ENCODE results near the gene MICALL2. TPM values are rescaled to one million over a fixed set of nuclear protein-coding genes. Genes with fewer than 3 reads are reported as not detected.

The MICALL2 gene
- total RNA-seq, 1 donor from 2014 or later: 2.2 TPM

DNA sequence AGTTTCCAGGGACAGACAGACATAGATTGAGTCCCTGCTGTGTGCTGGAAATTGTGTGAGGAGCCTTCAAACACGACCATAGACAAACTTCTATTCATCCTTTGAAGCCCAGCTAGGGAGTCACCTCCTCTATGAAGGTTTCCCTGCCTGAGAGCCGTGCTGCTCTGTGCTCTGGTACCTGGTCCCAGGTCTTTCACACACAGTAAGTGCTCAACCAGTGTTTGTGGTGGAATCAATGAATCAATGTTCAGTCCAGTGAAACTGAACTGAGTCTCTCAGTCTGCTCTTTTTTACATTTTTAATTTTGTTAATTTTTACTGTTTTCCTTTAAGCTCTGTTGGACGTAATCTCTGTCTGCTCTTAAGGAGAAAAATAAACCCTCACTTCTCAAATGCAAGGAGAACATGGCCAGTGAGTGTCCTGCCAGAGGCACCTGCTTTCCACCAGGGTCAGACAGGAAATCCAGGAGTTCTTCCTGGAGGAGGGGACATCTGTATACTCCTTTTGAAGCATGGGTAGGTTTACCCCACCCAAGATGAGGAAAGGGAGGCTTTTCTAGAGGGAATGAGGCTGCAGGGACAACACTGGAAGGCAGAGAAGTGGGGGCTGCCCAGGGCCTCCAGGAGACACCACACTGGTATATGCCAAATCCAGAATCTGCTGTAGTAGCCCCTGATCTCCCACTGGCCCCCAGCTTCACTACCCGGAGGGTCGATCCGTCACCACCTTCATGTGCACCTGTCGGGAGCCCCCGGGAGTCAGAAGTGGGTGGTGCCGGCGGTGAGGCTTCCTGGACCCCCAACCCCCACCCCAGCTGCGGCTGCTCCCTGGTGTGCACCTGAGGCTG, 56.3 kb downstream of the MICALL2 start:
- Mint-ChIP-seq H3K27me3 (ENCODE audit: insufficient read depth) (peaks cover 29% of the 10 kb centered on the region), H3K4me1 (ENCODE audit: low read depth) (peaks cover 6% of the 10 kb centered on the region), H3K27ac (no peak overlapping the region), H3K9me3 (no peaks in the 10 kb centered on the region), H3K36me3 (ENCODE audit: low read depth) (no peaks in the 10 kb centered on the region), H3K4me3 (no peak overlapping the region)
- intact Hi-C loops (cut with micrococcal nuclease): no loop called here
- DNase-seq (ENCODE audit: low spot score): no peak

GRCh38 chr7:1402110-1402790, 57.0 kb downstream of the MICALL2 start:
- intact Hi-C loops (cut with micrococcal nuclease): no loop called here
- DNase-seq (ENCODE audit: low spot score): no peak
- Mint-ChIP-seq H3K9me3 (no peaks in the 10 kb centered on the region), H3K27me3 (ENCODE audit: insufficient read depth) (peaks cover 31% of the 10 kb centered on the region), H3K36me3 (ENCODE audit: low read depth) (no peaks in the 10 kb centered on the region), H3K27ac (no peak overlapping the region), H3K4me3 (no peak overlapping the region), H3K4me1 (ENCODE audit: low read depth) (peaks cover 6% of the 10 kb centered on the region)

- Mint-ChIP-seq H3K4me3 (no peak overlapping the region), H3K36me3 (ENCODE audit: low read depth) (no peaks in the 10 kb centered on the region), H3K9me3 (peaks cover 3% of the 10 kb centered on the region), H3K4me1 (ENCODE audit: low read depth) (peaks cover 6% of the 10 kb centered on the region), H3K27me3 (ENCODE audit: insufficient read depth) (peaks cover 31% of the 10 kb centered on the region), H3K27ac (no peak overlapping the region)
- intact Hi-C loops (cut with micrococcal nuclease): no loop called here
- no peak for DNase-seq (ENCODE audit: low spot score)
Measured at GRCh38 chr7:1401011-1401410, 58.3 kb downstream of the MICALL2 start.

- H3K36me3 Mint-ChIP-seq (ENCODE audit: low read depth): no peaks in the 10 kb centered on the region
- intact Hi-C loops (cut with micrococcal nuclease): no loop called here
- H3K4me1 Mint-ChIP-seq (ENCODE audit: low read depth): peaks cover 6% of the 10 kb centered on the region
- no peak for DNase-seq (ENCODE audit: low spot score)
- H3K27ac Mint-ChIP-seq: no peak overlapping the region
- no peak overlapping the region for H3K4me3 Mint-ChIP-seq
- H3K9me3 Mint-ChIP-seq: peaks cover 4% of the 10 kb centered on the region
- peaks cover 31% of the 10 kb centered on the region for H3K27me3 Mint-ChIP-seq (ENCODE audit: insufficient read depth)
Measured at GRCh38 chr7:1400371-1400770, 58.9 kb downstream of the MICALL2 start.

DNA sequence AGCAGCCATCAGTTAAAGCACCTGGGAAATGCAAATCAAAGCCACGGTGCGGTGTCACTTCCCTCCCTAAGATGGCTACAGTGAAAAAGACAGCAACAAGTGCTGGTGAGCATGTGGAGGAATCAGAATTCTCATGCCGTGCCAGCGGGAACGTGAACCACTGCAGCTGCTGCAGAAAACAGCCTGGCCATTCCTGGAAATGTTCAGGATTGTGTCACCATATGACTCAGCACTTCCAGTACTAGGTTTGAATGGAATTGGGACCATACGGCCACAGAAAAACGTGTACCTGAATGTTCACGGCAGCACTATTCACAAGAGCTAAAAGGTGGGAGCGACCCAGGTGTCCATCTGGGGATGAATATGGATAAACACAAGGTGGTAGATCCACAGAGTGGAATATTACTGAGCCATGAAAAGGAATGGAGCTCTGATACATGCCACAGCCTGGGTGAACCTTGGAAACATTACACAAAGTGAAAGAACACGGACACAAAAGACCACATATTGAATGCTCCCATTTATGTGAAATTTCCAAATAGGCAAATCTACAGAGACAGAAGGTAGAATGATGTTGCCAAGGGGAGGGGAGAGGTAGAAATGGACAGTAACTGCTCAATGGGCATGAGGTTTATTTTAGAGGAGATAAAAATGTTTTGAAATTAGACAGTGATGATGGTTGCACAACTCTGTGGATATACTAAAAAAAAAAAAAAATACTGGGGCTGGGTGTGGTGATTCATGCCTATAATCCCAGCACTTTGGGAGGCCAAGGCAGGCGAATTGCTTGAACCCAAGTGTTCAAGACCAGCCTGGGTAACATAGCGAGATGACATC, 61.6 kb downstream of the MICALL2 start:
- Mint-ChIP-seq H3K27me3 (ENCODE audit: insufficient read depth) (peaks cover 14% of the 10 kb centered on the region), H3K36me3 (ENCODE audit: low read depth) (no peaks in the 10 kb centered on the region)

DNA sequence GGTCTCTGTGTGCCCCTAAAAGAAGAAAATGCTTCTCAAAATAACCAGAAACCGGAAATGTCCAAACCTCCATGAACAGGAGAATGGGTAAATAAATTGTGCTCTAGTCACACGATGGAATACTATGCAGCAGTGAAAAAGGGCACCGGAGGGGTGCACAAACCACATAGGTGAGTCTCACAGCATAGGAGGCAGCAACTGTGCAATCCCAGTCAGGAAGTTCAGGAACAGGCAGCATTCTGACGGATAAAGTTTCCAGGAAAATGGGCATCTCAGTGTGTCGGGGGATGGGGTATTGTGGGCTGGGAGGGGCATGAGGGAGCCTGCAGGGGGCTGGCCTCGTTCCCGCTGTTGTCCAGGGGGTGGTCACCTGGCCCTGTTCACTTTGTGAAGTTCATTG, 63.1 kb downstream of the MICALL2 start:
- DNase-seq (ENCODE audit: low spot score): no peak
- H3K4me3 Mint-ChIP-seq: no peak overlapping the region
- H3K27ac Mint-ChIP-seq: no peak overlapping the region
- peaks cover 7% of the 10 kb centered on the region for H3K9me3 Mint-ChIP-seq
- no peaks in the 10 kb centered on the region for H3K36me3 Mint-ChIP-seq (ENCODE audit: low read depth)
- intact Hi-C loops (cut with micrococcal nuclease): no loop called here
- H3K27me3 Mint-ChIP-seq (ENCODE audit: insufficient read depth): peaks cover 9% of the 10 kb centered on the region
- H3K4me1 Mint-ChIP-seq (ENCODE audit: low read depth): no peaks in the 10 kb centered on the region

More for the DNA sequence above, 61.6 kb downstream of the MICALL2 start:
- intact Hi-C loops (cut with micrococcal nuclease): no loop called here
- Mint-ChIP-seq H3K9me3 (peaks cover 4% of the 10 kb centered on the region), H3K27ac (no peak overlapping the region), H3K4me3 (no peak overlapping the region), H3K4me1 (ENCODE audit: low read depth) (no peaks in the 10 kb centered on the region)
- DNase-seq (ENCODE audit: low spot score): no peak

GRCh38 chr7:1395211-1396070, 63.8 kb downstream of the MICALL2 start:
- intact Hi-C loops (cut with micrococcal nuclease): no loop called here
- DNase-seq (ENCODE audit: low spot score): no peak
- no peak overlapping the region for H3K27ac Mint-ChIP-seq
- no peaks in the 10 kb centered on the region for H3K36me3 Mint-ChIP-seq (ENCODE audit: low read depth)
- H3K4me3 Mint-ChIP-seq: no peak overlapping the region
- peaks cover 4% of the 10 kb centered on the region for H3K27me3 Mint-ChIP-seq (ENCODE audit: insufficient read depth)
- H3K9me3 Mint-ChIP-seq: peaks cover 7% of the 10 kb centered on the region
- no peaks in the 10 kb centered on the region for H3K4me1 Mint-ChIP-seq (ENCODE audit: low read depth)

DNA sequence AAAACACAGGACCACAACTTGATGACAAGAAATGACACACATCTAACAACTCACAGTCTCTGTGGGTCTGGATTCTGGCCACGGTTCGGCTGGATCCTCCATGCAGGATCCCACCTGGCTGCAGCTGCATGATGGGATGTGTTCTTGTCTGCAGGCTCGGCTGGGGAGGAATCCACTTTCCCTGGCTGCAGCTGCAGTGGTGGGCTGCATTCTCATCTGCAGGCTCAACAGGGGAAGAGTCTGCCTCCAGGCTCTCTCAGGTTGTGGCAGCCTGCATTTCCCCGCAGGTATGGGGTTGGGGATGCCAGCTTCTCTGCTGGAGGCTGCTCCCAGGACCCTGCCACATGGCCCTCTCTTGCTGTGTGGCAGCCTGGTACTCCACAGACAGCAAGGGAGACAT, 64.9 kb downstream of the MICALL2 start:
- intact Hi-C loops (cut with micrococcal nuclease): no loop called here
- Mint-ChIP-seq H3K4me1 (ENCODE audit: low read depth) (no peaks in the 10 kb centered on the region), H3K36me3 (ENCODE audit: low read depth) (no peaks in the 10 kb centered on the region), H3K27me3 (ENCODE audit: insufficient read depth) (peaks cover 6% of the 10 kb centered on the region), H3K4me3 (no peak overlapping the region), H3K9me3 (peaks cover 7% of the 10 kb centered on the region), H3K27ac (no peak overlapping the region)
- no peak for DNase-seq (ENCODE audit: low spot score)

- no peaks in the 10 kb centered on the region for H3K4me1 Mint-ChIP-seq (ENCODE audit: low read depth)
- no peak for DNase-seq (ENCODE audit: low spot score)
- H3K36me3 Mint-ChIP-seq (ENCODE audit: low read depth): no peaks in the 10 kb centered on the region
- no peak overlapping the region for H3K4me3 Mint-ChIP-seq
- intact Hi-C loops (cut with micrococcal nuclease): no loop called here
- H3K9me3 Mint-ChIP-seq: peaks cover 7% of the 10 kb centered on the region
- peaks cover 3% of the 10 kb centered on the region for H3K27me3 Mint-ChIP-seq (ENCODE audit: insufficient read depth)
- no peak overlapping the region for H3K27ac Mint-ChIP-seq
Measured at GRCh38 chr7:1393421-1393820, 65.8 kb downstream of the MICALL2 start.

DNA sequence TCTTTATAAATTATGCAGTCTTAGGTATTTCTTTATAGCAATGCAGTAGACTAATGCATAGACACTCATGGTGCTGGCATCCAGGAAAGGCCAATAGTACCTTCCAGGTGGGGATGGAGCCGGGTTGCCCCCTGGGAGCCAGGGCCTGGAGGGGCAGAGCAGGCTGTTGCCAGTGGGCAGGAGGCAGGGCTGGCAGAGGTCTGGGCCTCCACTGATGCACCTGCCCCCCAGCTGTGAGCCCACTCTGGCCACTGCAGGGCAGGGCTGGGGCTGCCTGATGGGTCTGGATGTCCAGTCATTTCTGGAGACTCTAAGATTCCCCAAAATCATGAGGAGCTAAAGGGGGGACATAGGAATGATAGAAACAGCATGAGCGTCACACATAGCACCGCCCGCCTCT, 66.7 kb downstream of the MICALL2 start:
- intact Hi-C loops (cut with micrococcal nuclease): no loop called here
- H3K9me3 Mint-ChIP-seq: peaks cover 7% of the 10 kb centered on the region
- H3K36me3 Mint-ChIP-seq (ENCODE audit: low read depth): no peaks in the 10 kb centered on the region
- no peak overlapping the region for H3K27ac Mint-ChIP-seq
- no peak overlapping the region for H3K4me3 Mint-ChIP-seq
- no peak for DNase-seq (ENCODE audit: low spot score)
- H3K27me3 Mint-ChIP-seq (ENCODE audit: insufficient read depth): peaks cover 2% of the 10 kb centered on the region
- no peaks in the 10 kb centered on the region for H3K4me1 Mint-ChIP-seq (ENCODE audit: low read depth)

DNA sequence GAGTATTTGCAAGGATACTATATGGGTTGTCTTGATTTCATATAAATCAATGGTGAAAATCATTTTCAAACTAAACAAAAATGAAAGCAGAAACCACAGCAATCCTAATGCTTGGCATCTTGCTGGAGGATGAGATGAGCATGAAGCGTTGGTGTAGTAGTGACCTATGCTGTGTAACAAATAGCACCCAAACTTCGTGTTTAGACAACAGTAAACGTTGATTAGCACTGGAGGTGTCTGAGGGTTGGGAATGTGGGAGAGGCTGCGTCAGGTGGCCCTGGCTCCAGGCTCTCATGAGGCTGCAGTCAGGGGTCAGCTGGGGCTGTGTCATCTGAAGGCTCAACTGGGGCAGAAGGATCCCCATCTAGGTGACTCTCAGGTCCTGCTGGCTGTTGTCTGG, 67.8 kb downstream of the MICALL2 start:
- no peak overlapping the region for H3K27ac Mint-ChIP-seq
- peaks cover 7% of the 10 kb centered on the region for H3K9me3 Mint-ChIP-seq
- intact Hi-C loops (cut with micrococcal nuclease): no loop called here
- DNase-seq (ENCODE audit: low spot score): no peak
- H3K4me3 Mint-ChIP-seq: no peak overlapping the region
- no peaks in the 10 kb centered on the region for H3K36me3 Mint-ChIP-seq (ENCODE audit: low read depth)
- H3K4me1 Mint-ChIP-seq (ENCODE audit: low read depth): no peaks in the 10 kb centered on the region
- H3K27me3 Mint-ChIP-seq (ENCODE audit: insufficient read depth): peaks cover 2% of the 10 kb centered on the region

DNA sequence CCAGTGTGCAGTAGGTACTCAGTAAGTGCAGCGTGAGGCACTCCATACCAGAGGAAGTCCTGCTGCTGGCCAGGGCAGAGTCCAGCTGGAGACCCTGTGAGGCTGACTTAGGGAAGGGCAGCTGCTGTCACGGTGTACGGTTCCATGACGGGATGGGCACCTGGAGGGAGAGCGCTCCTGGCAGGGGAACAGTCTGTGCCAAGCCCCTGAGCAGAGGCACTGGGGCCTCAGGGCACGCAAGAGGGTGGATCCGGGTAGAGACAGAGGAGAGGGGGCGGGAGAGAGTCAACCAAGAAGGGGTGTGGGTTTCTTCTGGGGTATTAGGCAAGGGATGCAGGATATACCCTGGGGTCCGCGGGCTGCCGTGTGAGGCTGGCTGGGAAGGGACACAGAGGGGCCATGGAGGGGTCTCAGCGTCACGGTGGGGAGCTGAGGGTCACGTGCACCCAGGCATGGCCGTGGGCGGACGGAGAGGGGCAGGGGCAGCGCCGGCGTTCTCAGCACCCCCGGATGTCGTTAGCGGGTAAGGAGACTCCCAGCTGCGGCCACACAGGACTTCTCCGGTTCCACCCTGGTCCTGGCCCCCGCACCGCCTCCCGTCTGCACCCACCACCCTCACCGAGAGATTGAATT, 70.5 kb downstream of the MICALL2 start:
- Mint-ChIP-seq H3K4me3 (no peak overlapping the region), H3K4me1 (ENCODE audit: low read depth) (no peaks in the 10 kb centered on the region), H3K9me3 (peaks cover 3% of the 10 kb centered on the region), H3K27ac (no peak overlapping the region), H3K36me3 (ENCODE audit: low read depth) (no peaks in the 10 kb centered on the region), H3K27me3 (ENCODE audit: insufficient read depth) (peaks cover 6% of the 10 kb centered on the region)
- no peak for DNase-seq (ENCODE audit: low spot score)
- intact Hi-C loops (cut with micrococcal nuclease): no loop called here
